ENCODE results near the gene CYSRT1. TPM values are rescaled to one million over a fixed set of nuclear protein-coding genes. Genes with fewer than 3 reads are reported as not detected.

Gene CYSRT1, protein sequence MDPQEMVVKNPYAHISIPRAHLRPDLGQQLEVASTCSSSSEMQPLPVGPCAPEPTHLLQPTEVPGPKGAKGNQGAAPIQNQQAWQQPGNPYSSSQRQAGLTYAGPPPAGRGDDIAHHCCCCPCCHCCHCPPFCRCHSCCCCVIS
- not detected for total RNA-seq
- long read RNA-seq = 0 reads

DNA sequence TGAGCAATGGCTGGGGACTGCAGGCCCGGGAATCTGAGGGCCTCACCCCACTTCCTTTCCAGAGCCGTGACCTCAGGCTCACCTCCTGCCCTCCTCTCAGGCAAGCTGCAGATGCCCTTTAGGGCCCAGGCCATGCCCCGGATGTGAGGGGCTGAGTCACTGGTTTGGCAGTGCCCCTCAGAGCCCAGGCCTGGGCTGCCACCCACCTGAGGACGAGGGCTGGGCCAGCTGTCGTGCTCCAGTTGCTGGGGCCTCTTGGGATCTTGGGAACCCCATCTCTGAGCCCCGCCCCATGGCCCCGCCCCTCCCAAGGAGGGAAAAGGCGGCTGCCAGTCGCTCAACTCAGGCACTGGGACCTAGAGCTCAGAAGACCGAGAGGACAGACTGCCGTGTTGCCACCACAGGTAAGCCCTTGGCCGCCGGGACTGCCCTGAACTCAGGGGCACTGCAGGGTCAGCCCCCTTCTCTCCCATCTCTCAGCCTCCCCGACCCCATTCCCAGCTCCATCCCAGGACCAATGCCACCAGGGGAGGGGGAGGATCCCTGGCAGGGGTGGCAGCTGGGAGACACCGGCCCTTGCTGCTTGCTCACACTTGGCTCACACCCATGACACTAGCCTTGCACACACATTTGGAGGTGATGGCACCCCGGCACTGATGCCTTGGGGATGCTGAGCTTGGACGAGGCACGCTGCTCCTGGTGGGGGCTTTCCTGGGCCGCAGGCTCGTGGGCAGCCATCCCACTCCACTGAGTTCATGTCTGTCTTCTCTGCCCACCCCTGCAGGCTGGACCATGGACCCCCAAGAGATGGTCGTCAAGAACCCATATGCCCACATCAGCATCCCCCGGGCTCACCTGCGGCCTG, at the start of gene CYSRT1:
TSS of gene CYSRT1 (plus strand) at position 345 of the 865 bp plus-strand sequence. CDS start at position 793, 448 bp downstream.
- intact Hi-C loops (cut with DNase I) = loop anchor here (2.0 kb wide), 1 partner anchor 14 kb away; no protein-coding TSS in a partner anchor
- DNase-seq (ENCODE audit: low spot score) = peak; percentile 72

DNA sequence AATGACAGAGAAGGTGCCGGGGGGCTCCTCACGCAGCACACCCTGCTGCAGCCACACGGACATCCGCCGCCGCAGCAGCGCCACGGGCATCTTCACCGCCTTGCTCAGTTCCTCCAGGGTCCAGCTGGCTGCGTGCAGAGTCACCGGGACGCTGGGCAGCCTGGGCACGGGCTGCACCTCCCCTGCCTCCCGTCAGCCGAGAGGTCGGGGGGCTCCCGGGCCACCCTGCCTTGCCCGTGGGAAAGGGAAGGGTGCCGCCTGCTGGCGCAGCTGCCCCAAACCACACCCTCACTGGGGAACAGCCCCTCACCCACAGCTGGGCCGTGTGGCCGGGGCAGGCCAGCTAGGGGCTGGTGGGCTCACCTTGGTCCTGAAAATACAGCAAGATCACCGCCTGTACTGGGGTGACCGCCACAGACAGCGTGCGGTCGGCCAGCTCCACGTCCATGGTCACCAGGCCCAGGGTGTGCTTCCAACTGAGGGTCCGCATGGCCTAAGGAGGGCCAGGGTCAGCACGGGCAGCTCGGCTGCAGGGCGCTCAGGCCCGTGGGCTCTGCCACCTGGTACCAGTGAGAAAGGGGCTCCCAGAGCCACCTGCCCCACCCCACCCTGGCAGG, 49.5 kb upstream of the CYSRT1 start:
- intact Hi-C loops (cut with DNase I) = no loop called here
- no peak for DNase-seq (ENCODE audit: low spot score)

DNA sequence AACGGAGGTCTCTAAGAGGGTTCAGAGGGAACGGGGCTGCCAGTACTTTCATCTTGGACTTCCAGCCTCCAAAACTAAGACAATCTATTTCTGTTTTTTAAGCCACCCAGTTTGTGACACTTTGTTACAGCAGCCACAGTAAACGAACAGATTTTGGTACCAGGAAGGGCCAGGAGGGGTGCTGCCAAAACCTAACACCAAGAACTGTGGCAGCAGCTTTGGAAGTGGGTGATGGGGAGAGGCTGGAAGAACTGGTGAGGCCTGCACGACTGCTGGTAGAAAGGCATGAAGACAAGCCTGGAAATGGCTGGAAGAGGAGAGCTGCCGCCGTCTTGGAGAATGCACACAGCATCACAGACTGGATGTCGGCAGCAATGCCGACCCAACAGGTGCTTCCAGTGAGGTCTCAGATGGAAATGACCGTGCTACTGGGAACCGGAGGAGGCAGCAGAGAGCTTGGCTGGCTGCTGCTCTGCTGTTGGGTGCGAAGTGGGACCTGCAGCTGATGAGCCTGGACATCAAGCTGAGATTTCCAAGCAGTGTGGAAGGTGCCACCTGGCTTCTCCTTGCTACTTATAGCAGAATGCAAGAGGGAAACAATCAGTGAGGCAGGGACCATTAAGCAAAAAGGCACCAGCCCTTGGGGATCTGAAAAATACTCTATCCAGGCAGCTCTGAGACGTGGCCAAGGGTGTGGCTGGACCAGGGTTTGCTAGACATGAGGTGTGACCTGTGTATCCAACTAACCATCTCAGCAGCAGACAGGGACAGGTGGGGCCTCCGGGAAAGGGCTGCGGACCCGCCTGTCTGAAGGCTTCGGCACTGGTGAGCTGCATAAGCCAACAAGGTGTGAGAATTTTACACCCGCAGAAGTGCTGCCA, 48.4 kb upstream of the CYSRT1 start:
- intact Hi-C loops (cut with DNase I) = no loop called here
- no peak for DNase-seq (ENCODE audit: low spot score)

DNA sequence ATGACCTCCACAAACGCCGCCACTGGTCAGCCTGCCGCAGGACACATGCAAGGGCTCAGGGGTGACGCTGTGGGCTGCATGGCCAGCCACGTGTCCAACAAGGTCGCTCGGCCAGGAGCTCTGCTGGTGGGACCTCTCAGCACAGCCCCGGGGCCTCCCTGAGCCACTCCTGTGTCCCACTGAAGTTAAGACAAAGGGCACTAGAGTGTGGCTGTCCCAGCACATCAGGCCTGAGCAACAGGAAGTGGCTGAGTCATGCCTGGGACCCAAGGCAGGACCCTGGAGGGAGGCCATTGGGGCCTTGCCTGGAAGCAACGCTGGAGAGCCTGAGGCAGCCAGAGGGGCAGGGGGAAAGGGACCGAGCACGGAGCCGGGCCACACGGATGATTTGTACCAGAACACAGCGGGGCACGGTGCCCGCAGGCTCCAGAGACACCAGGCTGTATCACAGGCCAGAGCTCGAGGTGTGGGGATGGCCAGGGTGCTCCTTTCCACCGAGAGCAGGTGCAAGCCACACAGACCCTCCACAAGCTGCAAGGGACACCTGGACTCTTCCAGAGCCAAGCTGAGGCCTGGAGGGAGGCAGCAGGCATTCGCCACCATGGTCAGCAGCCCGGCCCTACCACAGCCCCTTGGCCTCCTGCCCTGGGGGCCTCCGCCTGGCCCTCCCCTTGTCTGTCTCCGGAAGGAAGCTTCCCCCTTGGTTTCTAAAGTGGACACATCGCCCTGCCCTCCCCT, 46.6 kb upstream of the CYSRT1 start:
- intact Hi-C loops (cut with DNase I) = no loop called here
- no peak for DNase-seq (ENCODE audit: low spot score)

DNA sequence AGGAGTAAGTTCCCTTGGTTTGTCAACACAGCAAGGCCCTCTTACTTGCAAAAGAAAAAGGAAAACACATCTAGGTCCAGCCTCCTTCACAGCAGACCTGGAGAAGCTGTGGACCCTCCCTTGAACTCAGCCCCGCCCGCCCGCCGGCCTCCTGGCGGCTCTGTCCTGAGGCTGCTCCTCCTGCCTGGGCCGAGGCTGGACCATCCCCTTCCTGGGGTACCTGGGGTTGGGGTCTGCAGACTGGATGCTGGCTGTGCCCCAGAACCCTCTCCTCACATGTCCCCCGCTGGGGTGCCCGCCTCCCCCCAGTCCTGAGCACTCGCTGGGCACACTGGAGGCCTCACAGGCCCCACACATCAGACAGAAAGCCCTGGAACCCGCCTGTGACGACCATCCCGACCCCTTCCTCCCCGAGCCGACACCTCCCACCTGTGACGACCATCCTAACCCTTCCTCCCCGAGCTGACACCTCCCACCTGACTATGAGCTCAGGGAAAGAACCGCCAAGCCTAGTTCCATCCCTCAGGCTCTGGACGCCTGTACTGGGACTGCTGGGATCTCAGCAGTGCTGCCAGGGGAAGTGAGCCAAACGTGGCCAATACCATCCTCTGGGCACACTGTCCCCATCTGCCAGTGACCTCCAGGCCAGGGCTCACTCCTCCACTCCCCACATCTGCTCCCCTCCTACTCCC, 45.9 kb upstream of the CYSRT1 start:
- DNase-seq (ENCODE audit: low spot score) = no peak
- intact Hi-C loops (cut with DNase I) = no loop called here

DNA sequence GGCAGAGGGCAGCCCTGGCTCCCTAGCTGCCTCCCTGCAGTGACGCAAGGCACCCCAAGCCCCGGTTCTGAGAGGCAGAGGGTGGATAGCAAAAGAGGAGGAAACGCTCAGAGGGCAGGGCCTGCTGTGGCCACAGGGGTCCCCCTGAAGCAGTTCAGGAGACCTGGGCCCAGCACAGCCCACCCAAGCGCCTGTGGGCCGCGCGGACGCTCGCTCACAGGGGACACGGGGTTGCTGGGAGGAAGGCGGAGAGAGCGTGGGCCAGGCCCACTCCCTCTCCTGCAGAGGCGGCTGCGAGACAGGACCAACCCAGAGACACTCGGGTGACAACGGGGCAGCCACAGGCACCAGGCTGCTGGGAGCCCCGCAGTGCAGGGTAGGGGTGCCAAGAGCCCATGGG, 45.2 kb upstream of the CYSRT1 start:
- intact Hi-C loops (cut with DNase I) = no loop called here
- DNase-seq (ENCODE audit: low spot score) = no peak

DNA sequence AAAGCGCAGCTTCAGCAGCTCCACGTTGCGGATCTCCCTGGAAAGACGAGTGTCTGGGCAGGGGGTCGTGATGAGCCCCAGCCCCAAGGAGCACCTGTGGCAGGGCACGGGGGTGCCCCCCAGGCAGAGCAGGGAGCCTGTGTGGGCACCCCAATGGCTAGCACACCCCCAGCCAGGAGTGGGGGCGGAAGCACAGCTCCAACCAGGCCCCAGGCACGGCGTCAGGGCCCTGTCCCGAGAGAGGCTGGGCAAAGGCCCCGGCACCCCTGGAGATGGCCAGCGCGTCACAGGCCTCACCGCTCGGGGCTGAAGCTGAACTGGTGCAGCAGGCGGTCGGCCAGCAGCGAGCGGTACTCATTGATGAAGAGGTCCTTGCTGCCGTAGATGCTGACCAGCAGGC, 44.5 kb upstream of the CYSRT1 start:
- intact Hi-C loops (cut with DNase I) = no loop called here
- DNase-seq (ENCODE audit: low spot score) = no peak

DNA sequence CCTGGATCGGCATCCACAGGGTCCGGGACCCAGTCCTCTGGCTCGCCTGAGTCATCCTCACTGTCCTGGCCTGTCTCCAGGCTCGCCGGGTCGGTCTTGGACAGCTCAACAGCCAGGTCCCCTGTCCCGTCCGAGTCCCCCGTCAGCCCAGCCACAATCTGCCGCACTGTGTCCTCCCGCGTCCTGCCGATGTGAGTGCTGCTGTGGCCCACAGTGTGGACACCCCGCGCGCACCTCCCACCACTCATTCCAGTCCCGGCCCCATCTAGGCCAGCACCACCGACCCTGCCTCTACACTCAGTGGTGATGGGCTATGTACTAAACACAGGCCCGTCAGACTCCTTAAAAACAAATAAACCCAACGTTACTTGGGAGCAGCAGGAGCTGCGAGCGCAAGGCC, 43.3 kb upstream of the CYSRT1 start:
- intact Hi-C loops (cut with DNase I) = no loop called here
- no peak for DNase-seq (ENCODE audit: low spot score)

DNA sequence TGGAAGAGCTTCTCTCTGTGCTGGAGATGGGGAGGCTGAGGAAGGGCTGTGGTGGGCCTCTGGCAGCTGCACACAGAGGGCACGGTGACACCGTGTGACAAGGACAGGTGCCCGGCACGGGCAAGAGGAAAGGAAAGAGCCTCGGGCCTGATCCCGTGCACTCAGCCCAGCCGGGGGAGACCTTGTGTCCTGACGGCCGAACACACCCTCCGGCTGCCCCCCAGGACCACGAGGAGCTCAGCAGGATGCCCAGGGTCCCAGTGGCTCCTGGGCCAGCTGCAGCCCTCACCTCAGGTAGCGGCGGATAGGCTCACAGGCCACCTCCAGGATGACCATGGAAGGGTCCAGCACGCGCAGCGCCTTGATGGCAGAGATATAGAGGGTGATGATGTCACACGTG, 42.1 kb upstream of the CYSRT1 start:
- intact Hi-C loops (cut with DNase I) = no loop called here
- no peak for DNase-seq (ENCODE audit: low spot score)

DNA sequence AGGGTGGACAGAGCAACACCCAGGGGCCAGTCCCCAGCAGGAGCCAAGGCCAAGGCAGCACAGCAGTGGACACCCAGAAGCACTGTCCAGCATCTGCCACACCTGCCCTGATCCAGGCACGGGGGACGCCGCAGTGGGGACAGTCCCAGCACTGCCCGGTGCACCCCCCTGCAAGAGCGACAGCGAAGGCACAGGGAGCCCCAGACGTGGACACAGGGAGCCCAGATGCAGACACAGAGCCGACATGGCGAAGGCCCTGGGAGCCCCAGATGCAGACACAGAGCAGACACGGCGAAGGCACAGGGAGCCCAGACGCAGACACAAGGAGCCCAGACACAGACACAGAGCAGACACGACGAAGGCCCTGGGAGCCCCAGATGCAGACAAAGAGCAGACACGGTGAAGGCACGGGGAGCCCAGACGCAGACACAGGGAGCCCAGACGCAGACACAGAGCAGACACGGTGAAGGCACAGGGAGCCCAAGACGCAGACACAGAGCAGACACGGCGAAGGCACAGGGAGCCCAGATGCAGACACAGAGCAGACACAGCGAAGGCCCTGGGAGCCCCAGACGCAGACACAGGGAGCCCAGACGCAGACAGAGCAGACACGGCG, 40.9 kb upstream of the CYSRT1 start:
- DNase-seq (ENCODE audit: low spot score) = no peak
- intact Hi-C loops (cut with DNase I) = no loop called here

DNA sequence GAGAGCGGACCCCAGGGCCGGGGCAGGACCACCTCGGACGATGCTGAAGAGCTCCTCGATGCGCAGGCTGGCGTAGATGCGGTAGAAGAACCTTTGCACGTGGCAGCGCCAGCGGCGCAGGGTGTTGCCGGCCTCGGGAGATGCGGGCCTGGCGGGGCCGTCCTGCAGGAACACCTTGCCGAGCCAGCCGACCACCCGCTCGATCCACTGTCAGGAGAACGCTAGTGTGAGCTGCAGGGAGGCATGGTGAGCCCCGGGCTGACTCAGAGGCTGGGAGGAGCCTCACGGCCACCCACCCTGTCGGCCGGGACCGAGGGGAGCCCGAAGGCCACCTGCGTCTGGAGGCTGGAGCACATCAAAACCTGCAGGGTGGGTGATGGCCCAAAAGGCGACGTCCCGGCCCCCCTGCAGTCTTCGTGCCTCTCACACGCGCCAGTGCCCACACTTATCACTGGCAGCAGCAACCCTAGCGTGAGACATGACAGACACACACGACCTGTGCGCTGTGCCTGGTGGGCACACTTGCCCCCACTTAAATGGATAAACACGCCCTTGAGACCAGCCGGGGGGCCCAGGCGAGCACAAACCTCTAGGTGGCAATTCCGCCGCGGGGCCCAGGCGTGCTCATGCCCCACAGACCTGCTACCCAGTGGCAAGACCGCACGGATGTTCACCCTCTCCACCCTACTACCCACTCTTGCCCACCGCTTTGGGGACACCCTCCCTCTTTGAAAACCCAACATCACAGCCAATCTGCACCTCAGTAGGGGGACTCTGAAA, 39.9 kb upstream of the CYSRT1 start:
- intact Hi-C loops (cut with DNase I) = no loop called here

DNA sequence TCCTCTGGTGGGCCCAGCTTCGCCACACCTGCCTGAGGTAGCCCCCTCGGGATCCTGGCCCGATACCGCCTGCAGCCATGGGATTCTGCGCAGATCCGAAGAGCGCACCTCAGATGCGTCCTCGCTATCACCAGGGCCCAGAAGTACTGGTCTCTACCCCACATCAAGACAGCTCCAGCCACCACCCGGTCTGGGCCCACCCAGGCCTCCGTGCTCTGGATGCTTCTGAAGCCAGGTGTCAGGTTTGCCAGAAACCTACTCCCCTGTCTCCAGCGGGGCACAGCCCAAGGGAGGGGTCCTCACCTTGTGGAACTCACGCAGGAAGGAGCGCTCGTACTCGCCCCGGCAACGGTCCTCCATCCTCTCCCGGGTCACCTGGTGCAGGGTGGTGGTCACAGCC, 39.1 kb upstream of the CYSRT1 start:
- no peak for DNase-seq (ENCODE audit: low spot score)
- intact Hi-C loops (cut with DNase I) = no loop called here

More for the DNA sequence above, 39.9 kb upstream of the CYSRT1 start:
- DNase-seq (ENCODE audit: low spot score) = no peak

DNA sequence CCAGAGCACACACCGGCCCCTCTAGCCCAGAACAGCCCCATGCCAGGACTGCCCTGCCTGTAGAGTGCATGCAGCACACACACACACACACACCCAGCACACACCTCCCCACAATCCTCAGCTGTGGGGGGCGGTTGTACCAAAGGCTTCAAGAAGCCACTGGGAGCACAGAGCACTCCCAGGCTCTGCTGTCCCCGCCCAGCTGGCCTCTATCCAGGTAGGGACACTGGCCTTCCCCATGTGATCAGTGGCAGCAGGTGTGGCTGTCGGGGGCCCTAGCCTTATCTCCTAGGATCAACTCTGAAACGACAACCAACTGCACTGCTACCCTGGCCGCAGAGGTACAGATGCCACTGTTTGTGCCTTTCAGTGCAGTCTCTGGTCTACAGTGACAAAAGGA, 38.6 kb upstream of the CYSRT1 start:
- no peak for DNase-seq (ENCODE audit: low spot score)
- intact Hi-C loops (cut with DNase I) = no loop called here

DNA sequence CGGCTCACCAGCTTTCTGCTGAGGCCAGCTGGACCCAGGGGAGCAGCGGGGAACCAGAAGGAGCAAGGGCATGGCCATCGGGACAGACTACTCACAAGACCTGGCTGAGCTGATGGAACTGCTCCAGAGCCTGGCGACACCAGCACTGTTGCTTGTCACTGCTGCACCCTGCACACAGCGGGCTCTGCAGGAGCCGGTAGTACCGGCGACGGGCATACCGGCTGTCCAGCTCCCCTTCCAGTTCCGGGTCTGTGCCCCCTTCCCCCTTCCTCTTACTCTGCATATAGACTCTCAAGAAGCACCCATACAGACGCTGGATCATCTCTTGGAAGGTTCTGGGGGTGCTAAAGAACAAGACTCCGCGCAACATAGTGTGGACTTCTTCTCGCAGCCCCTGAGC, 37.6 kb upstream of the CYSRT1 start:
- no peak for DNase-seq (ENCODE audit: low spot score)
- intact Hi-C loops (cut with DNase I) = no loop called here

DNA sequence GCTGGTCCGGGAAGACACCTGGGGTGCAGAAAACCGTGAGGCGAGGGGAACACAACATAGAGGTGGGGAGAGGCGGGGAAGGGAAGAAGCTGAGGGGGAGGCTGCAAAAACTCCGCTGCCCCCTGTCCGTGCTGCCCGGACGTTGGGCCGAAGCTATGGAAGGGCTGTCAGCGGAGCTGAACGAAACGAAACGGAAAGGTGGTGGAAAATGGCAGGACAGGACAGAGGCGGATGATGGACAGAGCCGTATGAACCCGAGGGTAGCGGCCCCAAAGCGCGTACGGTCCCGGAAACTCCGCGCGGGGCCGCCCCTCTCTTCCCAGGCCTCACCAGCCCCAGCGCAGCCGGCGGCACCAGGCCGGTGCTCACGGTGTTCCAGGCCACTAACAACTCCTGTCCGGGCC, 36.9 kb upstream of the CYSRT1 start:
- intact Hi-C loops (cut with DNase I) = loop anchor here (2.0 kb wide), 2 partner anchors 17 to 35 kb away; partner anchors contain the start of genes NDOR1, RNF208 and TMEM203

DNA sequence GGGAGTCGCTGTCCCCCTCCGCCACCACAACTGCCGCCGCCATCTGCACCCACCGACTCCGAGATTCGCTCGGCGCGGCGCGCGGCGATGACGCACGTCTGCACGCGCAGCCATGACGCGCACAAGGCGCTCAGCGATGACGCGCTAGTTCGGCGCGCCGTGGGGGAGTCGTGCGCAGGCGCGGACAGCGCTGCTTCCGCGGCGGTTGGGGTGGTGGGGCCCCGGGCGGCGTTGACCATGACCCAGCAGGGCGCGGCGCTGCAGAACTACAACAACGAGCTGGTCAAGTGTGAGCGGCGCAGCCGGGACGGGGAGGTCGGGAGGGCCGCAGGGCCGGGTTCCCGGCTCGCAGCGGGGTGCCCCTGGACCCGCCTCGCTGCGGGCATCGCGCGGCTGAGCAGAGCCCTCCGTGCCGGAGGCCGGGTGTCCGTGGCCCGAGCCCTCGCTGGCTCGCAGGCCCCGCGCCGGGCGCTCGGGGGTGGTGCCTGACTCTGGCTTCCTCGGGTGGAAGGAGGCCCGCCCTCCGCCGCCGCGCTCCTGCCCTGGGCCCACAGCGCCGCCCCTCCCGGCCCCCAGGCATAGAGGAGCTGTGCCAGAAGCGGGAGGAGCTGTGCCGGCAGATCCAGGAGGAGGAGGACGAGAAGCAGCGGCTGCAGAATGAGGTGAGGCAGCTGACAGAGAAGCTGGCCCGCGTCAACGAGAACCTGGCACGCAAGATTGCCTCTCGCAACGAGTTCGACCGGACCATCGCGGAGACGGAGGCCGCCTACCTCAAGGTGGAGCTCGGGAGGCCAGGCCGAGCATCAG, 36.3 kb upstream of the CYSRT1 start, which contains the start of the genes ANAPC2 and SSNA1:
TSS of gene ANAPC2 (minus strand) at position 71 of the 807 bp plus-strand sequence. CDS start at position 43, 28 bp downstream.
TSS of gene SSNA1 (plus strand) at position 187 of the 807 bp plus-strand sequence. CDS start at position 238, 51 bp downstream.
- DNase-seq (ENCODE audit: low spot score) = peak; percentile 95
- intact Hi-C loops (cut with DNase I) = loop anchor here (2.0 kb wide), 2 partner anchors 16 to 34 kb away; partner anchors contain the start of genes NDOR1, RNF208 and TMEM203

More for the DNA sequence above, 36.9 kb upstream of the CYSRT1 start:
- DNase-seq (ENCODE audit: low spot score) = no peak
